Muscle layer of colon (tissue), 2 donors: ENCODE results near the gene C1QTNF3.

ENCODE experiments used
- H3K27ac ChIP-seq: one replicate; pipeline ENCODE4 v1.7.0; 2013; ENCODE audit warnings: low read depth, mild to moderate bottlenecking, low read length, moderate library complexity
- H3K27me3 ChIP-seq, 2 donors: one replicate each; pipeline ENCODE4 v1.7.0; 2013; ENCODE audit warnings: low read length in 2 of 2, mild to moderate bottlenecking in 2 of 2; ENCODE audit not compliant: insufficient read depth in 2 of 2, control insufficient read depth in 1 of 2
- H3K36me3 ChIP-seq: one replicate; pipeline ENCODE4 v1.7.0; 2013; ENCODE audit warnings: mild to moderate bottlenecking, low read length; ENCODE audit not compliant: insufficient read depth
- H3K4me1 ChIP-seq: one replicate; pipeline ENCODE4 v1.7.0; 2013; ENCODE audit warnings: mild to moderate bottlenecking, low read length; ENCODE audit not compliant: insufficient read depth
- H3K4me3 ChIP-seq, 2 donors: one replicate each; pipeline ENCODE4 v1.7.0; 2013; ENCODE audit warnings: low read length in 2 of 2, low read depth in 1 of 2, mild to moderate bottlenecking in 1 of 2, moderate library complexity in 1 of 2
- H3K9ac ChIP-seq: one replicate; pipeline ENCODE4 v1.7.0; 2013; ENCODE audit warnings: low read length
- H3K9me3 ChIP-seq: one replicate; pipeline ENCODE4 v1.7.0; 2013; ENCODE audit warnings: mild to moderate bottlenecking, low read length
- donor health status: abdominal sarcoma.
- donor health status: Adenocarcinoma of cecum.

The C1QTNF3 gene

GRCh38 chr5:33992864-33993263 lies 50.1 kb downstream of the C1QTNF3 start:
- Histone ChIP-seq H3K36me3 (peaks cover 19% of the 10 kb centered on the region), H3K4me1 (peaks cover 4% of the 10 kb centered on the region), H3K27me3 (no peaks in the 10 kb centered on the region), H3K27ac (no peak overlapping the region), H3K9ac (no peak overlapping the region), H3K9me3 (no peaks in the 10 kb centered on the region), H3K4me3 (no peak overlapping the region)

GRCh38 chr5:33985447-33985846 lies 57.6 kb downstream of the C1QTNF3 start:
- Histone ChIP-seq H3K27me3 (no peaks in the 10 kb centered on the region), H3K4me1 (no peaks in the 10 kb centered on the region), H3K27ac (no peak overlapping the region), H3K4me3 (no peak overlapping the region), H3K9me3 (no peaks in the 10 kb centered on the region), H3K9ac (no peak overlapping the region), H3K36me3 (peaks cover 14% of the 10 kb centered on the region)

GRCh38 chr5:33984671-33985124 lies 58.3 kb downstream of the C1QTNF3 start, which contains the start of gene SLC45A2:
SLC45A2 (minus strand) TSS chr5:33984693; CDS start chr5:33984583, 110 bp downstream.
- H3K27ac ChIP-seq = no peak within 1 kb of the TSS
- no peak within 1 kb of the TSS for H3K9ac ChIP-seq
- H3K4me1 ChIP-seq = no peaks in the 10 kb centered on the region
- H3K36me3 ChIP-seq = peaks cover 14% of the 10 kb centered on the region
- no peaks in the 10 kb centered on the region for H3K9me3 ChIP-seq
- H3K27me3 ChIP-seq = no peaks in the 10 kb centered on the region
- H3K4me3 ChIP-seq = no peak within 1 kb of the TSS

GRCh38 chr5:33984178-33984577 lies 58.8 kb downstream of the C1QTNF3 start:
- Histone ChIP-seq H3K36me3 (peaks cover 13% of the 10 kb centered on the region), H3K9me3 (no peaks in the 10 kb centered on the region), H3K9ac (no peak overlapping the region), H3K4me1 (no peaks in the 10 kb centered on the region), H3K27me3 (no peaks in the 10 kb centered on the region), H3K4me3 (no peak overlapping the region), H3K27ac (no peak overlapping the region)

- Histone ChIP-seq H3K27me3 (no peaks in the 10 kb centered on the region), H3K27ac (no peak overlapping the region), H3K9ac (no peak overlapping the region), H3K4me3 (no peak overlapping the region), H3K4me1 (peaks cover 8% of the 10 kb centered on the region), H3K36me3 (no peaks in the 10 kb centered on the region), H3K9me3 (no peaks in the 10 kb centered on the region)
Observed at GRCh38 chr5:33981408-33982162, 61.4 kb downstream of the C1QTNF3 start.

- H3K27me3 ChIP-seq = no peaks in the 10 kb centered on the region
- no peak overlapping the region for H3K9ac ChIP-seq
- H3K4me1 ChIP-seq = peaks cover 20% of the 10 kb centered on the region
- H3K4me3 ChIP-seq = no peak overlapping the region
- no peaks in the 10 kb centered on the region for H3K36me3 ChIP-seq
- no peak overlapping the region for H3K27ac ChIP-seq
- no peaks in the 10 kb centered on the region for H3K9me3 ChIP-seq
Observed at GRCh38 chr5:33980030-33980429, 63.0 kb downstream of the C1QTNF3 start.

GRCh38 chr5:33978306-33978705 lies 64.7 kb downstream of the C1QTNF3 start:
- peaks cover 20% of the 10 kb centered on the region for H3K4me1 ChIP-seq
- H3K27ac ChIP-seq = no peak overlapping the region
- no peak overlapping the region for H3K9ac ChIP-seq
- H3K36me3 ChIP-seq = no peaks in the 10 kb centered on the region
- no peaks in the 10 kb centered on the region for H3K27me3 ChIP-seq
- no peak overlapping the region for H3K4me3 ChIP-seq
- no peaks in the 10 kb centered on the region for H3K9me3 ChIP-seq

GRCh38 chr5:33976307-33976706 lies 66.7 kb downstream of the C1QTNF3 start:
- Histone ChIP-seq H3K9me3 (no peaks in the 10 kb centered on the region), H3K9ac (no peak overlapping the region), H3K4me1 (peaks cover 20% of the 10 kb centered on the region), H3K27ac (peak overlapping the region; percentile 30), H3K27me3 (no peaks in the 10 kb centered on the region), H3K36me3 (no peaks in the 10 kb centered on the region), H3K4me3 (no peak overlapping the region)

- Histone ChIP-seq H3K27me3 (no peaks in the 10 kb centered on the region), H3K9me3 (no peaks in the 10 kb centered on the region), H3K27ac (peak overlapping the region; percentile 30), H3K4me3 (no peak overlapping the region), H3K9ac (no peak overlapping the region), H3K4me1 (peaks cover 20% of the 10 kb centered on the region), H3K36me3 (no peaks in the 10 kb centered on the region)
Observed at GRCh38 chr5:33975852-33976251, 67.2 kb downstream of the C1QTNF3 start.

- H3K9me3 ChIP-seq = no peaks in the 10 kb centered on the region
- H3K27me3 ChIP-seq = no peaks in the 10 kb centered on the region
- H3K4me1 ChIP-seq = peaks cover 20% of the 10 kb centered on the region
Observed at GRCh38 chr5:33973271-33973670, 69.7 kb downstream of the C1QTNF3 start.

GRCh38 chr5:33969572-33970452 lies 73.2 kb downstream of the C1QTNF3 start:
- Histone ChIP-seq H3K27ac (no peak overlapping the region), H3K4me1 (no peaks in the 10 kb centered on the region), H3K9ac (no peak overlapping the region), H3K36me3 (no peaks in the 10 kb centered on the region), H3K27me3 (no peaks in the 10 kb centered on the region), H3K4me3 (no peak overlapping the region), H3K9me3 (no peaks in the 10 kb centered on the region)

More at GRCh38 chr5:33973271-33973670, 69.7 kb downstream of the C1QTNF3 start:
- Histone ChIP-seq H3K9ac (no peak overlapping the region), H3K4me3 (no peak overlapping the region), H3K27ac (no peak overlapping the region), H3K36me3 (no peaks in the 10 kb centered on the region)
